Measurements from ENCODE around the gene PPBP.
A peak's percentile ranks its signal among the peaks of the same experiment; 100 is the strongest.

PPBP gene

GRCh38 chr4:74006009-74006476, 18.1 kb upstream of the PPBP start:
- Histone ChIP-seq H3K36me3 (replicated peaks) (no peaks in the 10 kb centered on the region), H3K27me3 (replicated peaks) (no peaks in the 10 kb centered on the region), H3K27ac (no peak overlapping the region), H3K4me3 (ENCODE audit: low read depth, low read length) (no peak overlapping the region)
- DNase-seq = no peak
- in situ Hi-C loops (cut with HindIII; ENCODE audit: low pct_ligation_motif_present, low sequenced_read_pairs) = no loop called here
- TF ChIP-seq CTCF (IDR thresholded peaks at IDR 0.05; ENCODE audit: low read depth, low read length, missing control alignments) = no peak

- Histone ChIP-seq H3K4me3 (ENCODE audit: low read depth, low read length) (no peak overlapping the region), H3K27ac (no peak overlapping the region), H3K36me3 (replicated peaks) (no peaks in the 10 kb centered on the region), H3K27me3 (replicated peaks) (no peaks in the 10 kb centered on the region)
- DNase-seq = no peak
- TF ChIP-seq CTCF (IDR thresholded peaks at IDR 0.05; ENCODE audit: low read depth, low read length, missing control alignments) = no peak
- in situ Hi-C loops (cut with HindIII; ENCODE audit: low pct_ligation_motif_present, low sequenced_read_pairs) = no loop called here
Observed at GRCh38 chr4:74005528-74005927, 17.5 kb upstream of the PPBP start.

- Histone ChIP-seq H3K27me3 (replicated peaks) (no peaks in the 10 kb centered on the region), H3K36me3 (replicated peaks) (no peaks in the 10 kb centered on the region), H3K4me3 (ENCODE audit: low read depth, low read length) (no peak overlapping the region), H3K27ac (no peak overlapping the region)
- no peak for DNase-seq
- in situ Hi-C loops (cut with HindIII; ENCODE audit: low pct_ligation_motif_present, low sequenced_read_pairs) = no loop called here
- no peak for TF ChIP-seq CTCF (IDR thresholded peaks at IDR 0.05; ENCODE audit: low read depth, low read length, missing control alignments)
Observed at GRCh38 chr4:74004668-74005067, 16.7 kb upstream of the PPBP start.

GRCh38 chr4:74000301-74000700, 12.3 kb upstream of the PPBP start:
- H3K27me3 ChIP-seq (replicated peaks) = no peaks in the 10 kb centered on the region
- no peaks in the 10 kb centered on the region for H3K36me3 ChIP-seq (replicated peaks)
- no peak overlapping the region for H3K27ac ChIP-seq
- H3K4me3 ChIP-seq (ENCODE audit: low read depth, low read length) = no peak overlapping the region
- DNase-seq = no peak
- TF ChIP-seq CTCF (IDR thresholded peaks at IDR 0.05; ENCODE audit: low read depth, low read length, missing control alignments) = no peak
- in situ Hi-C loops (cut with HindIII; ENCODE audit: low pct_ligation_motif_present, low sequenced_read_pairs) = no loop called here

GRCh38 chr4:73998040-73999011, 10.3 kb upstream of the PPBP start, which contains the start of gene CXCL5:
Gene CXCL5, minus strand, starts transcription at chr4:73998677. Its CDS starts 96 bp downstream, at chr4:73998581.
- peak; percentile 38 for DNase-seq
- no peaks in the 10 kb centered on the region for H3K27me3 ChIP-seq (replicated peaks)
- H3K36me3 ChIP-seq (replicated peaks) = no peaks in the 10 kb centered on the region
- H3K27ac ChIP-seq = no peak within 1 kb of the TSS
- peak; percentile 59 for TF ChIP-seq CTCF (IDR thresholded peaks at IDR 0.05; ENCODE audit: low read depth, low read length, missing control alignments)
- in situ Hi-C loops (cut with HindIII; ENCODE audit: low pct_ligation_motif_present, low sequenced_read_pairs) = no loop called here
- peak within 1 kb of the TSS; percentile 49 for H3K4me3 ChIP-seq (ENCODE audit: low read depth, low read length)
